Lung (tissue), 12 donors: ENCODE measurements around the gene PROB1. TPM values are rescaled to one million over a fixed set of nuclear protein-coding genes. Genes with fewer than 3 reads are reported as not detected.

Experiments used
- ATAC-seq: fragments of 200-7000 bp; cut with Tn5 transposase; one replicate; pipeline ENCODE4 v1.9.1; 2020; ENCODE audit warnings: moderate number of reproducible peaks; ENCODE audit not compliant: insufficient read depth, low FRiP score
- DNase-seq, 3 donors: peaks; one replicate each; pipeline ENCODE4 v3.0.0-alpha.2; 2013 to 2017
- H3K27ac ChIP-seq, 2 donors: one replicate each; pipeline ENCODE4 v1.5.1; 2013; ENCODE audit warnings: mild to moderate bottlenecking in 2 of 2, moderate library complexity in 2 of 2, control low read depth in 1 of 2, inconsistent platforms in 1 of 2, low read depth in 1 of 2, low read length in 1 of 2
- H3K27me3 ChIP-seq, 3 donors: one replicate each; pipeline ENCODE4 v1.5.1; 2013; ENCODE audit warnings: low read length in 2 of 3; ENCODE audit not compliant: control insufficient read depth in 3 of 3, insufficient read depth in 3 of 3
- H3K36me3 ChIP-seq, 4 donors: one replicate each; pipeline ENCODE4 v1.5.1; 2013; ENCODE audit warnings: low read length in 4 of 4, mild to moderate bottlenecking in 1 of 4, moderate library complexity in 1 of 4; ENCODE audit not compliant: control insufficient read depth in 4 of 4, insufficient read depth in 4 of 4
- H3K4me1 ChIP-seq, 5 donors: one replicate each; pipeline ENCODE4 v1.5.1; 2013; ENCODE audit warnings: low read length in 5 of 5, mild to moderate bottlenecking in 2 of 5, moderate library complexity in 1 of 5; ENCODE audit not compliant: control insufficient read depth in 5 of 5, insufficient read depth in 5 of 5
- H3K4me3 ChIP-seq: one replicate; pipeline ENCODE4 v1.5.1; 2013; ENCODE audit warnings: mild to moderate bottlenecking, control low read depth, moderate library complexity
- H3K9ac ChIP-seq, 2 donors: one replicate each; pipeline ENCODE4 v1.5.1; 2013; ENCODE audit warnings: low read length in 2 of 2, control low read depth in 1 of 2; ENCODE audit not compliant: insufficient read depth in 1 of 2
- H3K9me3 ChIP-seq, 4 donors: one replicate each; pipeline ENCODE4 v1.5.1; 2013; ENCODE audit warnings: low read length in 3 of 4, mild to moderate bottlenecking in 1 of 4, moderate library complexity in 1 of 4; ENCODE audit not compliant: control insufficient read depth in 4 of 4, insufficient read depth in 3 of 4
- CTCF ChIP-seq: IDR thresholded peaks from 2 replicates; pipeline ENCODE4 v1.5.1; 2012; ENCODE audit warnings: mild to moderate bottlenecking; ENCODE audit errors: control extremely low read depth, extremely low read depth
- WGBS, 2 donors: extraction: QIAGEN DNeasy Blood & Tissue Kit; methylation state at CpG; one replicate each; pipeline ENCODE4 v1.1.7; 2013; 5-methylcytosine and 5-hydroxymethylcytosine counted together
- polyA plus RNA-seq, 2 donors: library from polyadenylated mRNA; stranded (reverse); fragments of 200-250 nt; gene quantifications; one replicate each; pipeline ENCODE4 v1.2.1, GENCODE V29; 2013
- total RNA-seq, 2 donors: library from RNA; depleted of rRNA in 1 of 2; stranded (reverse); fragments of >200 nt in 1 of 2; gene quantifications; one replicate each; pipeline ENCODE4 v1.2.1, GENCODE V29; 2014 to 2021
- donor health status: control.
- donor health status: control.
- donor health status: Bipolar disorder and iron deficiency.
- donor health status: healthy.
- donor health status: DM: yes; HTN: yes; CAD: no.

The PROB1 gene
- total and polyA plus RNA-seq, 4 donors: 0.33 to 2.2 (median 0.72) TPM

GRCh38 chr5:139341187-139341688, 53.7 kb downstream of the PROB1 start:
- Histone ChIP-seq H3K4me3 (peak overlapping the region; percentile 45), H3K9ac (peak overlapping the region in 1 of 2 donors; percentile 30), H3K36me3 (peaks cover 0 to 9% (median 3%) of the 10 kb centered on the region in 4 donors), H3K4me1 (peaks cover 0 to 26% (median 4%) of the 10 kb centered on the region in 5 donors), H3K27me3 (no peaks in the 10 kb centered on the region), H3K27ac (peak overlapping the region in 1 of 2 donors; percentile 32), H3K9me3 (no peaks in the 10 kb centered on the region)
- DNase-seq (no peak), ATAC-seq (no peak)
- TF ChIP-seq CTCF: no peak
- WGBS, 2 donors: 3 to 6% methylated on average over 17 of the region's 17 CpGs

Other genes starting within 250 kb of the PROB1 start
- gene SIL1, start 196.7 kb downstream of the PROB1 start, total RNA-seq: 10 to 100 TPM; 38.5 to 77.6 TPM
- 100 to 1,000 TPM in 1 of 2 donors, 10 to 100 TPM in 1; 79.2 to 109 TPM for gene SIL1, start 196.7 kb downstream of the PROB1 start, polyA plus RNA-seq
- 100 to 1,000 TPM; 103 to 461 TPM for gene MATR3, start 101.4 kb downstream of the PROB1 start, total RNA-seq
- gene MATR3, start 101.4 kb downstream of the PROB1 start, polyA plus RNA-seq: 10 to 100 TPM; 89.9 to 96.7 TPM
- gene PAIP2, start 53.2 kb downstream of the PROB1 start, total RNA-seq: 10 to 100 TPM; 55.6 to 82.3 TPM
- 10 to 100 TPM; 58.9 to 83.1 TPM for gene PAIP2, start 53.2 kb downstream of the PROB1 start, polyA plus RNA-seq
- 1 to 10 TPM; 1.3 to 4.4 TPM for gene SLC23A1, start 11.8 kb downstream of the PROB1 start, total RNA-seq
- under 1 TPM; 0.30 to 0.32 TPM for gene SLC23A1, start 11.8 kb downstream of the PROB1 start, polyA plus RNA-seq
- 10 to 100 TPM; 12.2 to 14.8 TPM for gene MZB1, start 5.2 kb downstream of the PROB1 start, total RNA-seq
- gene MZB1, start 5.2 kb downstream of the PROB1 start, polyA plus RNA-seq: 10 to 100 TPM in 1 of 2 donors, 1 to 10 TPM in 1; 2.5 to 13.4 TPM
- gene SPATA24, start 9.0 kb upstream of the PROB1 start, total RNA-seq: 1 to 10 TPM; 4.2 to 5.8 TPM
- 10 to 100 TPM in 1 of 2 donors, 1 to 10 TPM in 1; 6.6 to 11.1 TPM for gene SPATA24, start 9.0 kb upstream of the PROB1 start, polyA plus RNA-seq
- gene DNAJC18, start 44.4 kb upstream of the PROB1 start, total RNA-seq: 1 to 10 TPM; 8.0 to 9.4 TPM
- gene DNAJC18, start 44.4 kb upstream of the PROB1 start, polyA plus RNA-seq: 10 to 100 TPM in 1 of 2 donors, 1 to 10 TPM in 1; 2.2 to 10.7 TPM
- 10 to 100 TPM; 46.2 to 46.7 TPM for gene ECSCR, start 67.6 kb upstream of the PROB1 start, total RNA-seq
- 10 to 100 TPM; 24.6 to 55.7 TPM for gene ECSCR, start 67.6 kb upstream of the PROB1 start, polyA plus RNA-seq
- not detected for gene SMIM33, start 75.9 kb upstream of the PROB1 start, total RNA-seq
- gene SMIM33, start 75.9 kb upstream of the PROB1 start, polyA plus RNA-seq: under 1 TPM in 1 of 2 donors, not detected in 1; 0.17 TPM
- 100 to 1,000 TPM; 144 to 204 TPM for gene STING1, start 87.7 kb upstream of the PROB1 start, total RNA-seq
- gene STING1, start 87.7 kb upstream of the PROB1 start, polyA plus RNA-seq: 100 to 1,000 TPM in 1 of 2 donors, 10 to 100 TPM in 1; 54.3 to 114 TPM
- gene UBE2D2, start 166.2 kb upstream of the PROB1 start, total RNA-seq: 10 to 100 TPM; 89.6 to 92.8 TPM
- 10 to 100 TPM; 84.1 to 97.8 TPM for gene UBE2D2, start 166.2 kb upstream of the PROB1 start, polyA plus RNA-seq